ENCODE data around the gene IRF6.

DNA sequence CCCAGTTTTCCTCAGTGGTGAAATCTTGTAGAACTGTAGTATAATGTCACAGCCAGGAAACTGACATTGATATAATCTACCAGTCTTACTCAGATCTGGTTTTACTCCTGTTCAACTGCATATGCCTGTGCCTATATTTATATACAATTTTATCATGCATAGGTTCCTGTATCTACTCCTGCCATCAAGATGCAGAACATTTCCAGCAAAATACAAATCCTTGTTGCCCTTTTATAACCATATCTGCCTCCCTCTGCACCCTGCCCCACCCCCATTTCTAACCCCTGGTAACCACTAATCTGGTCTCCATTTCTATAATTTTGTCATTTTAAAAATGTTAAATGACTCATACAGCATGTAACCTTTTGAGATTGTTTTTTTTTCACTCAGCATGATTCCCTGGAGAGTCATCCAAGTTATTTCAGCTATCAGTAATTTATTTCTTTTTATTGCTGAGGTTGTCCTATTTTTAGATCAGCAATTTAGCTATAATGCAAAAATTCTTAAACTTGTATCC is 29.9 kb upstream of the IRF6 start:
- TF ChIP-seq, protein P1, sequence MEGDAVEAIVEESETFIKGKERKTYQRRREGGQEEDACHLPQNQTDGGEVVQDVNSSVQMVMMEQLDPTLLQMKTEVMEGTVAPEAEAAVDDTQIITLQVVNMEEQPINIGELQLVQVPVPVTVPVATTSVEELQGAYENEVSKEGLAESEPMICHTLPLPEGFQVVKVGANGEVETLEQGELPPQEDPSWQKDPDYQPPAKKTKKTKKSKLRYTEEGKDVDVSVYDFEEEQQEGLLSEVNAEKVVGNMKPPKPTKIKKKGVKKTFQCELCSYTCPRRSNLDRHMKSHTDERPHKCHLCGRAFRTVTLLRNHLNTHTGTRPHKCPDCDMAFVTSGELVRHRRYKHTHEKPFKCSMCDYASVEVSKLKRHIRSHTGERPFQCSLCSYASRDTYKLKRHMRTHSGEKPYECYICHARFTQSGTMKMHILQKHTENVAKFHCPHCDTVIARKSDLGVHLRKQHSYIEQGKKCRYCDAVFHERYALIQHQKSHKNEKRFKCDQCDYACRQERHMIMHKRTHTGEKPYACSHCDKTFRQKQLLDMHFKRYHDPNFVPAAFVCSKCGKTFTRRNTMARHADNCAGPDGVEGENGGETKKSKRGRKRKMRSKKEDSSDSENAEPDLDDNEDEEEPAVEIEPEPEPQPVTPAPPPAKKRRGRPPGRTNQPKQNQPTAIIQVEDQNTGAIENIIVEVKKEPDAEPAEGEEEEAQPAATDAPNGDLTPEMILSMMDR (IDR thresholded peaks at IDR 0.05): no peak
- no peak for TF ChIP-seq POLR2A (IDR thresholded peaks at IDR 0.05)
